NCI-H446 treated with DMSO at 0.1 percent for 48 hours (cell line): Measurements from ENCODE around the gene C11orf21.
A peak's percentile ranks its signal among the peaks of the same experiment; 100 is the strongest.

Source experiments
- DNase-seq: peaks from one replicate; lab custom pipeline; 2025; lab: John Stamatoyannopoulos, UW

C11orf21 gene

DNA sequence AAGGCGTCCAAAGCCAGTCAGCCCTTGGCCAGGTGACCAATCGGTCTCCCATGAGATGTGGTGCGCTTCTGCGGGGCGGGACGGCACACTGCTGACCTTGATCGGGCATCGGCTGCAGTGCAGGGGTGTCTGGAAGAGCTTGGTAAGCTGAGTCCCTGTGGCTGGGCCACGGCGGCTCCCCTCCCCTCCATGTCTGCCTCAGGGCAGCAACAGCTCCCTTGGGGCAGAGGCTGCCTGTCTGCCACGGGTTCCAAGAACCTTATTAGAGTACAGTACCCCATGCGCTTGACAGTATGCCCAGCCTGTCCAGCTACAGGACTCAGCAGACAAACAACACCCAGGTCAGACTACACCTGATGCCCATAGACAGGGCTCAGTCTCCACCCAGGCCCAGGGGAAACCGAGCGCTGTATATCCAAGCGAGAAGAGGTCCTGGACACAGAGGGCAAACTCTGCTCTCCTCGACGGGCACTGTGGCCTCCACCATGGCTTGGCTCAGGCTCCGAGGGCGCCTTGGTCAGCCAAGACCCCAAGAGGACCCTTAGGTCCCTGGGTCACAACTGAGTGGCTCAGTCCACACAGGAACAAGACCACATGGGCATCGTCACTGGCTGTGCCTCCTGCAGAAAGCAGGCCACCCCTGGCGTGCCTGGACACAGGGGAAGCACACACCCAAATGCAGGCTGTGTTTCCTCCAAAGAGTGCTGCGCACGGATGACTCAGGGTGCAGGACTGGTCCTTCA is 19.0 kb upstream of the C11orf21 start:
- DNase-seq: no peak

GRCh38 chr11:2319791-2320472 is 18.2 kb upstream of the C11orf21 start:
- no peak for DNase-seq

GRCh38 chr11:2318707-2319106 is 17.0 kb upstream of the C11orf21 start:
- no peak for DNase-seq

DNA sequence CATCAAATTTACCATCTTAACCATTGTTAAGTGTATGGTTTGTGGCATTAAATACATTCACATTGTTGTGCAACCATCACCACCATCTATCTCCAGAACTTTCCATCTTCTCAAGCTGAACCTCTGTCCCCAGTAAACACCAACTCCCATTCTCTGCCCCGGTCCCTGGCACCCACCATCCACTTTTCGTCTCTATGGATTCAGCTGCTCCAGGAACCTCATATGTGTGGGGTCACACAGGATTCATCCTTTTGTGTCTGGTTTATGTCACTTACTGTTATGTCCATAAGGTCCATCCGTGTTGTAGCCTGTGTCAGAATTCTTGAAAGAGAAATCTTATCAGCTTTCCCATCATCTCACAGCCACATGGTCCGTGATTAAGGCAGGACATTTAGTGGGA is 16.4 kb upstream of the C11orf21 start:
- DNase-seq: no peak

DNA sequence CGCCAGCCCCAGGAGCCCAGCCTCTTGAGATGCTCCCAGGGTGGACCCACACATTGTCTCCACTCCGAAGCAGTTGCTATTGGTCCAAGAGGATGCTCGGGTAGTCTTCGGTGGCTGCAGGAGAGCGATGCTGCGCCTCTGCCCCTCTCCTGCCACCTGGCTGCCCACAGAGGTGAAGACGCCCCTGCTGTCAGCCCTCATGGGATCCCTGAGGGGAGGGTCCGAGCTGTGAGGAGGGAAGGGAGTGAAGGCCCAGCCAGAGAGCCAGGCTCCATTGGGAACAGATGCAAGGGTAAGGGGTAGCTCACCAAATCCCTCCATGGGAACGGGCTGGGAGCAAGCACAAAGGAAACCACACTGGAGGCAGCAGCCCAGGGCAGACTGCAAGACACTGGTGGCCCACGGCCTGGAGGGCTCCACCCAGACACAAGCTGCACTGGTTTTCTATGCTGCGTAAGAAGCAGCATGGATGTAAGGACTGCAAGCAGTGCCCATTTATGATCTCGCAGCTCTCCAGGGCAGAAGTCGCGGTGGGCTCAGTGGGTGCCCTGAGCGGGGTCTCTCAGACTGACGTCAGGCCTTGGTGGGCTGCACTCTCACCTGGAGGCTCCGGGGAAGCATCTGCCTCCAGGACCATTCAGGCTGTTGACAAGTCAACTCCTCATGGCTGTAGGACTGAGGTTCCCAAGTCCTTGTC is 15.8 kb upstream of the C11orf21 start:
- DNase-seq: no peak

DNA sequence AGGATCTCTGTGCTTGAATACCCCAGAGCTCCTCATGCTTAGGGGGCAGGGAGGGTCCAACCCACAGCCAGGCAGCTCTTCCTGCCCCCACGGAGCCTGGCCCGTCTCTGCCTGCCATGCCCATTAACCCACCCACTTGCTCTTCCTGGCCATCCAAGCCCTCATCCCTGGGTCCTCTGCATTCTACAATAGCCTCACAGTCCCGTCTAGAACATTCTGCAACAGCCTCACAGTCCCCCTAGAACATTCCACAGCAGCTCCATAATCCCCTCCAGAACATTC is 15.2 kb upstream of the C11orf21 start:
- no peak for DNase-seq

DNA sequence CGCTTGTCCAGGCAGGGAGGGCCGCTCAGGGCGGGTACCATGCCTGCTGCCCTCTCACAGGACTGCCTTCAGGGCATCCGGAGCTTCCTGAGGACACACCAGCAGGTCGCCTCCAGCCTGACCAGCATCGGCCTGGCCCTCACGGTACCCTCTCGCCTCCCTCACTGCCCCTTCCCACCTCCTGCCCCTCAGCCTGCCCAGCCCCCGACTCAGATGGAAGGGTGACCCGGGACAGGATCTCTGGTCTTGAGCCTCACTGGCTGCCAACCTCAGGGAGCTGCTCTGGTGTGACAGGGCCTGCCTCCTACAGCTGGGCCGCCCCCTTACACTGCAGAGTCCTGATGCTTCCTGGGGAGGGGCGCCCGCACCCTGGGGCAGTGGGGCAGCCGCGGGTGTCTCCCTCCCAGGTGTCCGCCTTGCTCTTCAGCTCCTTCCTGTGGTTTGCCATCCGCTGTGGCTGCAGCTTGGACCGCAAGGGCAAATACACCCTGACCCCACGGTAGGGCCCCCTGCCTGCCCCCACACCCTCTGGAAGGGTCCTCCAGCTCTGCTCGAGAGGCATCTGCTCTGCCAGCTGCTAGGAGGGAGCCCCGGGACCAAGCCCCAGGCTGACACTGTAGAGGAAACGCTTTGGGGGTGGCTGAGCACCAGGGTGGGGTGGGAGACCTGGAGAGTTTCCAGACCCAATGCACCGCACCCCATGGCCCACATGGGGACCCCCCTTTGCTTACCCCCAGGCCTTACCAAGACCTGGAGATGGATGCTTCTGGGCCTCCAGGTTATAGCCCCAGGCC is 14.6 kb upstream of the C11orf21 start:
- no peak for DNase-seq

- no peak for DNase-seq
Measured at GRCh38 chr11:2315395-2316168, 13.9 kb upstream of the C11orf21 start.

DNA sequence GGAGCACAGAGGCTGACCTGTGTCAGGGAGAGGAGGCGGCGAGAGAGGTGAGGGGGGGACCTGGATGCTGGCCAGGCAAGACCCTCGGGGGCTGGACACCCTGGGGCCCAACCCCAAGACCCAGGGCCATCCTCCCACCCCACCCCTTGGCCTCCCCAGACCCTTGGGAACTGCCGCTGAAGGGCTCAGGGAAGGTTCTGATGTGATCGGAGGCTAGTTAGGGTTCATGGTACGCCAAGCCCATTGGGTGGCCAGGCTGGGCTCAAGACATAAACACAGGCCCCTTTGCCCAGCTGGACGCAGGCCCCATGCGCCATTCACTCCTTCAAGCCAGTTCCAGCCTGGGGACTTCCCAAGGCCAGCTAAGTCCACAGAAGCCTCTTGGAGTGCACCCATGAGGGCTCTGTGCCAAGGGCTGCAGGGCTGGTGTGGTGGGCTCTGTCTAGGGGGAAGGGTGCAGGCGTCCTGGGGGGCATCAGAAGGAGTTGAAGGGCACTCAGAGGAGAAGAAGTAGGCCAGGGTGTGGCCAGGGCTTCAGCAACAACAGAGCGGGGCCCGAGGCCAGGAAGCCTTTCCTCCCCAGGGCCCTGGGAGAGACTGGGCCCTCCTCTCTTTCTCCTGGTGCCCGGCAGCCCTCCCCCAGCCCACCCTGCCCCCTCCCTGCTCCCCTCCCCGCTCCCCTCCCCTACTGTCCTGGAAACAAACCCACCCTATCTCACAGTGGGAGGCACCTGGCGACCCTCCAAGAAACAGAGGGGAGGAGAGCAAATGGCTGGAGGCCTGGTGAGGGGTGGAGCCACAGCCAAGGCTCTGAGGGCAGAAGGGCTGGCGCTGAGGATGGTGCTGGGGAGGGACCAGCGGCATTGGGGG is 13.0 kb upstream of the C11orf21 start:
- peak; percentile 66 for DNase-seq

- DNase-seq: no peak
Measured at GRCh38 chr11:2314136-2314524, 12.4 kb upstream of the C11orf21 start.

DNA sequence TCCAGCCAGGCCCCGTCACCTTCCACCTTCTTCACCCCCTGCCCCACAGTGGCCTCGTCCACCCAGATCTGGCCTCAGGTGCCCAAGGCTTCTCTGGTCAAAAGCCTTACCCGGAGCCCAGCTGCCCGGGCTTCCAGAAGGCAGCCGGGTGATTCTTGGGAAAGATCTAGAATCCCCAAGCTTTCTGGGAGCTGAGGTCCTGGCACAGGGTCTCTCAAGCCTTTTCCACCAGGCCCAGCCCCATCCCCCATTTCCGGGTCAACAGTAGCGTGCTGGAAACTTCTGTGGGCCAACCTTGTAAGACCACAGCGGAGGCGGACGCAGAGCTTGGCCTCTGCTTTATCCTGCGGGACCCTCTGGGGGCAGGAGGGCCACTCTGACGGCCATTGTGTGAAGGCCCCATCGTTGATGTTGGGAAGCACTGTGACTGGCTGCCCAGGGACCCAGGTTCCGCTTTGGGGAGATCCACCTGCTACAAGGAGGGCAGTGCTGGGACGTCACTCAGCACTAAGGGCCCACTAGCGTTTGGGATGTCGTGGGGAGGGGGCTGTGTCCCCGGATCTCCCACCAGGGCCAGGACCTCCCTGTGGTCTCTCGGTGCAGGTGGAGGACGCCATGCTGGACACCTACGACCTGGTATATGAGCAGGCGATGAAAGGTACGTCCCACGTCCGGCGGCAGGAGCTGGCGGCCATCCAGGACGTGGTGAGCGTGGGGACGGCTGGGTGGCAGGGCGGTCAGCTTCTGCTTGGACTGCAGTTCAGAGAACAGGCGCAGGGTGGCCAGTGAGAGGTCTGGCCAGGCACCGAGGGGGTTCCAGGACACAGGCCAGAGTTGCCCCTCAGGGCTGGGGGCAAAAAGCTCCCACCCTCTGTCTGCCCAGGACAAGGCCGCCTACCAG is 11.6 kb upstream of the C11orf21 start:
- DNase-seq: no peak

DNA sequence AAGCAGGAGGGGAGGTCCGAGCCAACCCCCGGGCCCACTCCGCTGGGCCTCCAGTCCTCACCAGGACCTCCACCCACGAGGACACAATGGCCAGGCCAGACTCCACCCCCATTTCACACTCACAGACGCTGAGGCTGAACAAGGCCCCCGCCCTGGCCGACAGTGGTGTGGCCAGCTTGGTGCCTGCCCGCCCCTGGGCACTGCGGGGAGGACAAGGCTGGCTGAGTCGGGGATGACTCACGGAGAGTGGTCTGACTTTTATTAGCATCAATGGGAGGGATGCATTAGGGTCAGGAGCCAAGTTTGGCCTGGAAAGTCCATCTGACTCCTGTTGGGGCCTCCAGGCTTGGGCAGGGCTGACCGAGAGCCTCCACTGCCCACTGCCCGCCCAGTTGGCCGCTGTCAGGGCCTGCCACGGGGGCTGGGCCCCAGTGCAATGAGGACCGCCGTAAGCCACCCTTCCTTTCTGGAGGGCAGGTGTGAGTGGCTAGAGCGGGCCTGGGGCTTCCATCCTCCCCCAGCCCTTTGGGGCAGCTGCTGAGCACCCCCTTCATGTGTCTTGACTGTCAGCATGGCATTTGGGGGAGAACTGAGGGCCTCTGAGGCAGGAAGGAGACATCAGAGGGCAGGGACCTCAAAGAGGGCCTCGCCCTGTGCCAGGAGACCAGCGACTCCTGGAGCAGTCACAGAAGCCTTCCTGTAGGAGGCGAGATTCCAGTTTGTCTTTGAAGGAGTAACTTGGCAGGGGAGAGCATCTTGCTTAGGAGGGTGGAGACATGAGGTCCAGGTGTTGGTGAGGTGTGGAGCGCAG is 10.7 kb upstream of the C11orf21 start:
- no peak for DNase-seq

- DNase-seq: no peak
Measured at GRCh38 chr11:2311353-2312133, 9.8 kb upstream of the C11orf21 start.

DNA sequence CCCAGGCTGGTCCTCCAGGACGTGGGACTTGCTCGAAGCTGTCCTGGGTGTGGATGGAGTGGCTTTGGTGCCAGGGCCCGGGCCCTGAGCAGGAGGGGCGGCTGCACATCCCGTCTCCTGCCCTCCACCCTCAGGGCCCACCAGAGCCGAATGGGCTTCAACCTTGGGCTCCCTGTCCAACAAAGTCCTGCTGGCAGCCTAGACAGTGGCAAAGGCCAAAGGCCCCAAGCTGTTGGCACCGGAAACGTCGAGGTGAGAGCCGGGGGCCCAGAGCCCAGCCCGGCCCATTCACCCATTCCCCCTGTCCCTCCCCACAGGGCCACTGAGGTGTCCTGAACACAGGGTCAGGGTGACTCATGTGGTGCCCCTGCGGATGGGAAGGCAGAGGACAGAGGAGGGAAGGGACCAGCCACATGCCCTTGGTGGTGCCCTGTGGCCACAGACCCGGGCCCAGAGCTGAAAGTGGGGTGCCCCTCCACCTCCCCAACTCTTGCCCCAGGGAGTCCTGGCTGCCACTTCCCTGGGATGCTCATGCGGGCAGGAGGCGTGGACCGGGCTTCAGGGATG is 9.2 kb upstream of the C11orf21 start:
- DNase-seq: no peak

GRCh38 chr11:2310073-2310785 is 8.5 kb upstream of the C11orf21 start:
- DNase-seq: no peak

- no peak for DNase-seq
Measured at GRCh38 chr11:2309251-2310072, 7.7 kb upstream of the C11orf21 start.
